H1 (cell line): ENCODE results near the gene LFNG. TPM values are rescaled to one million over a fixed set of nuclear protein-coding genes. Genes with fewer than 3 reads are reported as not detected.

ENCODE experiments used
- CTCF ChIA-PET: fragments of 300-600 bp; sonication (Branson Sonifier 250); formaldehyde crosslinking; loops from one replicate; lab custom pipeline; 2021; ENCODE audit not compliant: partially characterized antibody; lab: Charles Lee
- POLR2A ChIA-PET: fragments of 300-600 bp; sonication (Branson Sonifier 250); formaldehyde crosslinking; loops from one replicate; lab custom pipeline; 2021; ENCODE audit warnings: inconsistent platforms; ENCODE audit not compliant: partially characterized antibody; lab: Charles Lee
- DNase-seq, 2 experiments: peaks; one replicate each; pipeline versions ENCODE4 v3.0.0 to v3.0.0-alpha.2; 2010 to 2022; ENCODE audit warnings: low spot score in 2 of 2, low read depth in 1 of 2, mixed read lengths in 1 of 2
- FAIRE-seq: peaks from 2 replicates; lab custom pipeline; 2011; peaks lifted over from hg19 to GRCh38; lab: Jason Lieb, UNC
- H2AFZ ChIP-seq: 2 replicates; pipeline ENCODE4 v1.8.1; 2012; ENCODE audit warnings: low read length, inconsistent platforms
- H2AK5ac ChIP-seq: 2 replicates; pipeline ENCODE4 v1.6.1; 2013; ENCODE audit warnings: low read depth, low read length
- H2BK120ac ChIP-seq: replicated peaks from 2 replicates; pipeline ENCODE3; 2013; ENCODE audit warnings: low read depth, low read length, inconsistent platforms
- H2BK12ac ChIP-seq: 2 replicates; pipeline ENCODE4 v1.6.1; 2013; ENCODE audit warnings: low read depth, low read length
- H2BK15ac ChIP-seq: 2 replicates; pipeline ENCODE4 v1.6.1; 2013; ENCODE audit warnings: low read length
- H2BK20ac ChIP-seq: 2 replicates; pipeline ENCODE4 v1.6.1; 2013; ENCODE audit warnings: low read length
- H2BK5ac ChIP-seq: 2 replicates; pipeline ENCODE4 v1.6.1; 2013; ENCODE audit warnings: low read depth, low read length
- H3K14ac ChIP-seq: 2 replicates; pipeline ENCODE4 v1.6.1; 2013; ENCODE audit warnings: inconsistent platforms; ENCODE audit not compliant: insufficient read length
- H3K18ac ChIP-seq: 2 replicates; pipeline ENCODE4 v1.6.1; 2013; ENCODE audit warnings: low read length; ENCODE audit errors: extremely low read depth
- H3K23ac ChIP-seq: 2 replicates; pipeline ENCODE4 v1.6.1; 2013; ENCODE audit warnings: inconsistent platforms; ENCODE audit not compliant: insufficient read length
- H3K23me2 ChIP-seq: 2 replicates; pipeline ENCODE4 v1.6.1; 2013; ENCODE audit warnings: low read depth, low read length
- H3K27ac ChIP-seq: 2 replicates; pipeline ENCODE4 v1.6.1; 2011; ENCODE audit warnings: low read depth, low read length, inconsistent platforms
- H3K27me3 ChIP-seq, 4 experiments: replicated peaks in 1 of 4; 1 replicate in 1 of 4; 2 replicates in 3 of 4; pipeline versions ENCODE4 v1.6.1 to v1.8.1; 2011 to 2013; ENCODE audit warnings: low read length in 3 of 4, mild to moderate bottlenecking in 3 of 4, inconsistent platforms in 2 of 4, mixed read lengths in 2 of 4, moderate library complexity in 1 of 4; ENCODE audit not compliant: control insufficient read depth in 3 of 4, insufficient read depth in 3 of 4; ENCODE audit errors: extremely low read depth in 1 of 4
- H3K36me3 ChIP-seq, 4 experiments: 2 replicates each; pipeline versions ENCODE4 v1.6.1 to v1.8.1; 2011 to 2013; ENCODE audit warnings: mild to moderate bottlenecking in 4 of 4, low read length in 3 of 4, moderate library complexity in 2 of 4, control low read depth in 1 of 4, inconsistent platforms in 1 of 4; ENCODE audit not compliant: insufficient read depth in 4 of 4, control insufficient read depth in 2 of 4
- H3K4ac ChIP-seq: replicated peaks from 2 replicates; pipeline ENCODE3; 2013; ENCODE audit warnings: low read length, low read depth, mixed read lengths, inconsistent platforms; ENCODE audit not compliant: insufficient read length
- H3K4me1 ChIP-seq, 4 experiments: replicated peaks in 1 of 4; 1 replicate in 1 of 4; 2 replicates in 3 of 4; pipeline versions ENCODE4 v1.6.1 to v1.8.1; 2011 to 2013; ENCODE audit warnings: low read length in 3 of 4, inconsistent platforms in 2 of 4, mixed read lengths in 1 of 4; ENCODE audit not compliant: insufficient read depth in 4 of 4, control insufficient read depth in 3 of 4
- H3K4me2 ChIP-seq, 2 experiments: 2 replicates each; pipeline versions ENCODE4 v1.6.1 to v1.8.1; 2011 to 2013; ENCODE audit warnings: low read depth in 2 of 2, low read length in 2 of 2, control low read depth in 1 of 2, inconsistent platforms in 1 of 2, mild to moderate bottlenecking in 1 of 2; ENCODE audit not compliant: insufficient read depth in 1 of 2
- H3K4me3 ChIP-seq, 4 experiments: fragments of 200-600, 300-600 bp in 1 of 4; sonication (generic), shearing (Covaris generic), sonication (Bioruptor Twin) in 1 of 4; 2 replicates each; pipeline versions ENCODE4 v1.5.1 to v1.8.1; 2011 to 2016; ENCODE audit warnings: low read length in 4 of 4, low read depth in 3 of 4, control low read depth in 2 of 4, inconsistent platforms in 2 of 4, mild to moderate bottlenecking in 2 of 4, mixed read lengths in 1 of 4, moderate library complexity in 1 of 4; ENCODE audit not compliant: insufficient read depth in 2 of 4; ENCODE audit errors: extremely low read depth in 1 of 4
- H3K56ac ChIP-seq: replicated peaks from 2 replicates; pipeline ENCODE3; 2013; ENCODE audit warnings: low read depth, mild to moderate bottlenecking, mixed read lengths, low read length, inconsistent platforms; ENCODE audit not compliant: insufficient read length
- H3K79me1 ChIP-seq: 2 replicates; pipeline ENCODE4 v1.6.1; 2013; ENCODE audit warnings: low read depth, low read length, control low read depth
- H3K79me2 ChIP-seq, 2 experiments: 2 replicates each; pipeline versions ENCODE4 v1.6.1 to v1.8.1; 2012 to 2013; ENCODE audit warnings: low read length in 2 of 2, mild to moderate bottlenecking in 2 of 2, inconsistent platforms in 1 of 2; ENCODE audit not compliant: insufficient read depth in 2 of 2, control insufficient read depth in 1 of 2
- H3K9ac ChIP-seq, 4 experiments: replicated peaks in 1 of 4; 1 replicate in 1 of 4; 2 replicates in 3 of 4; pipeline versions ENCODE4 v1.6.1 to v1.8.1; 2011 to 2013; ENCODE audit warnings: low read depth in 3 of 4, low read length in 3 of 4, control low read depth in 2 of 4, mild to moderate bottlenecking in 2 of 4, moderate library complexity in 2 of 4, inconsistent platforms in 1 of 4; ENCODE audit errors: extremely low read depth in 1 of 4
- H3K9me3 ChIP-seq, 2 experiments: 2 replicates each; pipeline versions ENCODE4 v1.6.1 to v1.8.1; 2012 to 2013; ENCODE audit warnings: mild to moderate bottlenecking in 2 of 2, moderate library complexity in 2 of 2, control low read depth in 1 of 2, inconsistent platforms in 1 of 2, low read depth in 1 of 2, low read length in 1 of 2, mixed read lengths in 1 of 2; ENCODE audit not compliant: insufficient read depth in 2 of 2
- H4K20me1 ChIP-seq, 2 experiments: replicated peaks in 1 of 2; 2 replicates each; pipeline versions ENCODE3 to v1.8.1; 2011 to 2013; ENCODE audit warnings: inconsistent platforms in 2 of 2, low read length in 2 of 2, mild to moderate bottlenecking in 1 of 2; ENCODE audit not compliant: insufficient read depth in 2 of 2, control insufficient read depth in 1 of 2
- H4K5ac ChIP-seq: 2 replicates; pipeline ENCODE4 v1.6.1; 2013; ENCODE audit warnings: low read length, low read depth, mixed read lengths, inconsistent platforms; ENCODE audit not compliant: insufficient read length
- H4K8ac ChIP-seq: 2 replicates; pipeline ENCODE4 v1.8.0; 2013; ENCODE audit warnings: mild to moderate bottlenecking, moderate library complexity, low read length, inconsistent platforms; ENCODE audit not compliant: insufficient read depth; ENCODE audit errors: extremely low read depth
- H4K91ac ChIP-seq: replicated peaks from 2 replicates; pipeline ENCODE3; 2013; ENCODE audit warnings: low read length, mixed read lengths, inconsistent platforms; ENCODE audit not compliant: insufficient read length
- CHD2 ChIP-seq: IDR thresholded peaks from 2 replicates; pipeline ENCODE4 v1.6.1; 2012; ENCODE audit warnings: low read length, improper control_type of control experiment
- HDAC2 ChIP-seq, 2 experiments: fragments of 300-600 bp in 1 of 2; sonication (generic) in 1 of 2; IDR thresholded peaks; 2 replicates each; pipeline ENCODE4 v1.6.1; 2011 to 2012; ENCODE audit warnings: low read depth in 2 of 2, low read length in 2 of 2, mild to moderate bottlenecking in 2 of 2, moderate library complexity in 2 of 2, borderline replicate concordance in 1 of 2, inconsistent platforms in 1 of 2
- KDM1A ChIP-seq: fragments of 200-600, 300-600 bp; sonication (generic); IDR thresholded peaks from 2 replicates; pipeline ENCODE4 v1.7.1; 2016; ENCODE audit warnings: mild to moderate bottlenecking, low read length, borderline replicate concordance
- POLR2AphosphoS5 ChIP-seq: IDR thresholded peaks from 2 replicates; pipeline ENCODE4 v1.6.1; 2011; ENCODE audit warnings: low read depth, low read length
- RNF2 ChIP-seq: fragments of 200-900, 300-1000 bp; sonication (generic); IDR thresholded peaks from 2 replicates; pipeline ENCODE4 v1.7.1; 2016; ENCODE audit warnings: borderline replicate concordance, low read depth, mild to moderate bottlenecking, antibody characterized with exemption, low read length; ENCODE audit not compliant: poor library complexity, severe bottlenecking; ENCODE audit errors: missing control alignments
- TEAD4 ChIP-seq: IDR thresholded peaks from 2 replicates; pipeline ENCODE4 v1.6.1; 2012; ENCODE audit warnings: low read depth, low read length, inconsistent platforms, mixed read lengths
- WGBS, 2 experiments: shearing (Covaris generic) in 1 of 2; methylation state at CpG; one replicate each; pipeline versions ENCODE4 v1.1.6 to v1.1.7; 2013 to 2015; ENCODE audit warnings: low lambda C conversion rate in 2 of 2, mixed read lengths in 2 of 2, inconsistent platforms in 1 of 2, low coverage in 1 of 2, missing lambda C conversion rate in 1 of 2; ENCODE audit not compliant: insufficient replicate concordance in 2 of 2, insufficient coverage in 1 of 2, insufficient read length in 1 of 2; ENCODE audit errors: extremely low coverage in 1 of 2, missing lambda C conversion rate in 1 of 2; 5-methylcytosine and 5-hydroxymethylcytosine counted together
- polyA plus RNA-seq, 7 experiments: library from polyadenylated mRNA; depleted of rRNA in 3 of 7; stranded (reverse) in 5 of 7; unstranded in 2 of 7; fragments of >200 nt in 5 of 7; fragments of 200-250 nt in 2 of 7; gene quantifications; 1 replicate in 5 of 7; 2 replicates in 1 of 7; 4 replicates in 1 of 7; pipeline versions ENCODE4 v1.2.1 to v1.2.3, GENCODE V29; 2011 to 2013; ENCODE audit warnings: missing spikeins in 2 of 7, mixed read lengths in 2 of 7
- total RNA-seq: library from RNA; stranded (reverse); fragmentation: NEBNext Ultra II Directional; extraction: Animal tissue kit (Norgen Biotek cat#: 25700); gene quantifications from 2 replicates; pipeline ENCODE4 v1.2.1, GENCODE V29; 2021

LFNG gene
- total and polyA plus RNA-seq, 2 of the 8 experiments (the other 6 are each of a cell fraction or from before 2014, with no cell fraction given) = 31.6 to 35.6 TPM

DNA sequence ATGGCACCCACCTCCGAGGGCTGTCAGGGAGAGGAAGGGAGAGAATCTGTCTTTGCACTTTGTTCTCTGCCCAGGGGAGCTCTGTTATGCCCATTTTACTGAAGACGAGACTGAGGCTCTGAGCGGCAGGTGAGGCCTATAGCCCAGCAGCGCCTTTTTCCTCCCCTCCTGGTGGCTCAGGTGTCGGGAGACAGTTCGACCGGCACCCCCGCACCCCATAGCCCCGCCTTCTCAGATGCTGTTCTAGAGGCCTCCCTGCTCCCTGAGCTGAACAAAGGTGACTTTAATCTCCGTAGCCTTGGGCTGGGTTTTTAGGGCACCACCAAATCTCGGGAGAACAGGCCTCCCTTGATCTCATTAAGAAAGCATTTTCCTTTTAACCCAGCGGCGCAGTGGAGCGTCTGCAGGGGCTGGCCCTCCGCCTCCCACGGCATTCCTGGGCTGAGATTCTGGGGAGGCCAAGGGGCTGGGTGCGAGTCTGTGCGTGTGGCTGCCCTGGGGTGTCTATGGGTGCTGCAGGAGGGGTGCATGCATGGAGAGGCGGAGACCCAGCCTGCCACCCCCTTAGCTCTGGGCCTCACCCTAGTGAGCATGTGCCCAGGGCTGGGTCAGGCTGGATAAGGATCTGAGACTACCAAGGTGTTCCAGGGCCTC lies 3.3 kb downstream of the LFNG start:
- H4K20me1 ChIP-seq = peaks cover 15 to 33% of the 10 kb centered on the region in 2 experiments
- H3K27ac ChIP-seq = peak overlapping the region; percentile 78; the same call in 1 of the 2 replicates
- DNase-seq = no peak

More for the DNA sequence above, 3.3 kb downstream of the LFNG start:
- Histone ChIP-seq H3K14ac (no peak overlapping the region), H2BK12ac (peak overlapping the region; percentile 99)
- TF ChIP-seq RNF2 (no peak), TEAD4 (peak; percentile 27; the same call in 1 of the 2 replicates), KDM1A (peak; percentile 91; the same call in 1 of the 2 replicates), CHD2 (peak; percentile 84), HDAC2 (IDR thresholded peaks at IDR 0.05; ENCODE audit: borderline replicate concordance in 1 of 2, low read depth in 2 of 2, low read length in 2 of 2) (0 out of 4 replicates have a peak, but pooled peaks of 1 of the 2 experiments have one; percentile 75), POLR2AphosphoS5 (no peak)
- TF ChIP-seq, all 59 proteins: peak for 4
- H3K27me3 ChIP-seq = peaks cover 0 to 15% (median 11%) of the 10 kb centered on the region in 4 experiments; a peak in 6 of 7 replicates
- peaks cover 2 to 57% (median 51%) of the 10 kb centered on the region in 4 experiments for H3K4me1 ChIP-seq
- ChIA-PET POLR2A (interaction anchor here (0.9 to 3.6 kb wide), 6 partner anchors 20 to 122 kb away, joined by 3 to 13 read pairs (median 4); no protein-coding TSS in a partner anchor), CTCF (interaction anchor here (0.6 to 6.9 kb wide), 8 partner anchors 19 to 1410 kb away, joined by 3 to 42 read pairs (median 4); no protein-coding TSS in a partner anchor)
- H3K56ac ChIP-seq = peak overlapping the region; percentile 90
- no peak overlapping the region for H3K23ac ChIP-seq
- peak overlapping the region in 2 of 4 experiments; percentile 45 to 48; a peak in 2 of 7 replicates for H3K9ac ChIP-seq
- H3K9me3 ChIP-seq = no peaks in the 10 kb centered on the region
- peak overlapping the region; percentile 91 for H2BK120ac ChIP-seq
- no peak for FAIRE-seq
- H3K18ac ChIP-seq = peak overlapping the region; percentile 94
- H4K5ac ChIP-seq = peak overlapping the region; percentile 67
- peak overlapping the region; percentile 92 for H3K4ac ChIP-seq
- H2AK5ac ChIP-seq = no peak overlapping the region
- peaks cover 0 to 20% of the 10 kb centered on the region in 2 experiments; a peak in 3 of 4 replicates for H3K79me2 ChIP-seq
- peaks cover 5 to 26% (median 15%) of the 10 kb centered on the region in 4 experiments; a peak in 6 of 8 replicates for H3K36me3 ChIP-seq
- peak overlapping the region; percentile 52; the same call in 1 of the 2 replicates for H4K8ac ChIP-seq
- H4K91ac ChIP-seq = peak overlapping the region; percentile 94
- no peak overlapping the region for H2AFZ ChIP-seq
- H3K4me3 ChIP-seq = peak overlapping the region in 3 of 4 experiments; percentile 23 to 73 (median 38); a peak in 5 of 8 replicates
- peaks cover 21% of the 10 kb centered on the region for H3K23me2 ChIP-seq
- no peaks in the 10 kb centered on the region; the same call in 1 of the 2 replicates for H3K79me1 ChIP-seq
- H2BK20ac ChIP-seq = peak overlapping the region; percentile 89
- H3K4me2 ChIP-seq = peak overlapping the region; percentile 85 to 88
- 39% methylated on average over 19 of the region's 19 CpGs; no CpG with 5 or more reads in 1 of the 2 experiments for WGBS, 2 experiments
- peak overlapping the region; percentile 99; the same call in 1 of the 2 replicates for H2BK5ac ChIP-seq
- peak overlapping the region; percentile 88; the same call in 1 of the 2 replicates for H2BK15ac ChIP-seq
